Upper lobe of left lung (tissue), 6 donors: ENCODE results near the gene S100A13. TPM values are rescaled to one million over a fixed set of nuclear protein-coding genes. Genes with fewer than 3 reads are reported as not detected.
A peak's percentile ranks its signal among the peaks of the same experiment; 100 is the strongest.

Source experiments
- ATAC-seq, 2 donors: fragments of 200-7000 bp; cut with Tn5 transposase; one replicate each; pipeline ENCODE4 v1.9.1; 2022; ENCODE audit warnings: mild to moderate bottlenecking in 2 of 2, moderate library complexity in 2 of 2; ENCODE audit not compliant: low FRiP score in 2 of 2
- DNase-seq, 2 donors: peaks; one replicate each; pipeline ENCODE4 v3.0.0-alpha.2; 2019 to 2020
- H3K27ac ChIP-seq, 4 donors: fragments of 200-600 bp; sonication (generic); one replicate each; pipeline ENCODE4 v1.5.1; 2016 to 2019
- H3K27me3 ChIP-seq, 4 donors: fragments of 200-600 bp; sonication (generic); one replicate each; pipeline ENCODE4 v1.5.1; 2017 to 2019
- H3K36me3 ChIP-seq, 4 donors: fragments of 200-600 bp; sonication (generic); one replicate each; pipeline ENCODE4 v1.5.1; 2016 to 2019
- H3K4me1 ChIP-seq, 4 donors: fragments of 200-600 bp; sonication (generic); one replicate each; pipeline ENCODE4 v1.5.1; 2018 to 2019
- H3K4me3 ChIP-seq, 4 donors: fragments of 200-600 bp; sonication (generic); one replicate each; pipeline ENCODE4 v1.5.1; 2017 to 2019; ENCODE audit warnings: mild to moderate bottlenecking in 2 of 4, moderate library complexity in 1 of 4
- H3K9me3 ChIP-seq, 4 donors: fragments of 200-600 bp; sonication (generic); one replicate each; pipeline ENCODE4 v1.5.1; 2018 to 2019
- CTCF ChIP-seq, 6 experiments: fragments of 450-650 bp in 4 of 6; fragments of 200-600 bp in 2 of 6; sonication (generic) in 2 of 6; IDR thresholded peaks; one replicate each; pipeline ENCODE4 v1.5.1; 2016 to 2019; ENCODE audit warnings: antibody characterized with exemption in 6 of 6
- EP300 ChIP-seq, 4 donors: sonication (generic); formaldehyde crosslinking; IDR thresholded peaks; one replicate each; pipeline ENCODE4 v1.5.1; 2017; ENCODE audit warnings: antibody characterized with exemption in 4 of 4, control low read depth in 2 of 4
- POLR2A ChIP-seq, 4 donors: fragments of 450-650 bp; IDR thresholded peaks; one replicate each; pipeline ENCODE4 v1.5.1; 2016 to 2017; ENCODE audit warnings: antibody characterized with exemption in 4 of 4, mild to moderate bottlenecking in 2 of 4
- POLR2AphosphoS5 ChIP-seq, 2 donors: sonication (generic); formaldehyde crosslinking; IDR thresholded peaks; one replicate each; pipeline ENCODE4 v1.5.1; 2017; ENCODE audit warnings: antibody characterized with exemption in 2 of 2
- WGBS, 2 donors: methylation state at CpG; one replicate each; pipeline ENCODE4 v1.1.5; 2017 to 2018; 5-methylcytosine and 5-hydroxymethylcytosine counted together
- total RNA-seq, 6 donors: library from RNA; depleted of rRNA in 4 of 6; stranded (reverse); fragments of >200 nt in 4 of 6; gene quantifications; one replicate each; pipeline versions ENCODE4 v1.1.0 to v1.2.1, GENCODE V29; 2016 to 2021
- donor health status: DM: no; HTN: no; CAD: no; lungs with moderate emphysema.
- donor health status: DM: no; HTN: yes; CAD: no; lungs with severe emphysema.

Gene S100A13
- total RNA-seq, 6 donors from 2014 or later = 72.8 to 132 (median 86.3) TPM

- TF ChIP-seq POLR2AphosphoS5 (IDR thresholded peaks at IDR 0.05) (peak; percentile 64 to 87), EP300 (IDR thresholded peaks at IDR 0.05) (no peak), POLR2A (IDR thresholded peaks at IDR 0.05) (peak in 3 of 4 donors; percentile 25 to 84 (median 76)), CTCF (IDR thresholded peaks at IDR 0.05) (no peak)
- Histone ChIP-seq H3K36me3 (peaks cover 0 to 2% (median 0%) of the 10 kb centered on the region in 4 donors), H3K27me3 (no peaks in the 10 kb centered on the region), H3K4me3 (peak within 1 kb of the TSS; percentile 43 to 55 (median 50)), H3K27ac (peak within 1 kb of the TSS; percentile 61 to 99 (median 90)), H3K9me3 (no peaks in the 10 kb centered on the region), H3K4me1 (peaks cover 51 to 85% (median 68%) of the 10 kb centered on the region in 4 donors)
- WGBS, 2 donors = 48 to 58% methylated on average over 3 to 9 of the region's 9 CpGs
- DNase-seq (peak; percentile 87 to 88), ATAC-seq (peak; percentile 72 to 79)
Measured at GRCh38 chr1:153612755-153613331, 14.5 kb downstream of the S100A13 start, which contains the start of gene S100A16. S100A16 (minus strand) TSS chr1:153613137; CDS start chr1:153608151, 4,986 bp downstream.

- peaks cover 50 to 86% (median 67%) of the 10 kb centered on the region in 4 donors for H3K4me1 ChIP-seq
- DNase-seq = no peak
- H3K9me3 ChIP-seq = no peaks in the 10 kb centered on the region
- peak overlapping the region; percentile 61 to 99 (median 90) for H3K27ac ChIP-seq
- ATAC-seq = no peak
- peaks cover 0 to 8% (median 3%) of the 10 kb centered on the region in 4 donors for H3K36me3 ChIP-seq
- H3K27me3 ChIP-seq = no peaks in the 10 kb centered on the region
- H3K4me3 ChIP-seq = peak overlapping the region; percentile 43 to 55 (median 50)
- TF ChIP-seq CTCF (IDR thresholded peaks at IDR 0.05) = no peak
- TF ChIP-seq EP300 (IDR thresholded peaks at IDR 0.05) = no peak
- no peak for TF ChIP-seq POLR2A (IDR thresholded peaks at IDR 0.05)
- TF ChIP-seq POLR2AphosphoS5 (IDR thresholded peaks at IDR 0.05) = no peak
- WGBS, 2 donors = 71% methylated on average over 10 to 11 of the region's 11 CpGs
Measured at GRCh38 chr1:153612111-153612754, 15.1 kb downstream of the S100A13 start.

- Histone ChIP-seq H3K9me3 (no peaks in the 10 kb centered on the region), H3K4me1 (peaks cover 45 to 83% (median 62%) of the 10 kb centered on the region in 4 donors), H3K4me3 (peak overlapping the region; percentile 4 to 55 (median 46)), H3K27ac (peak overlapping the region; percentile 86 to 99 (median 96)), H3K27me3 (no peaks in the 10 kb centered on the region), H3K36me3 (peaks cover 0 to 17% (median 11%) of the 10 kb centered on the region in 4 donors)
- ATAC-seq (no peak), DNase-seq (no peak)
- no peak for TF ChIP-seq POLR2AphosphoS5 (IDR thresholded peaks at IDR 0.05)
- 79 to 80% methylated on average over 1 of the region's 1 CpG for WGBS, 2 donors
Measured at GRCh38 chr1:153611356-153611755, 15.9 kb downstream of the S100A13 start.

GRCh38 chr1:153610811-153611301 lies 16.4 kb downstream of the S100A13 start:
- Histone ChIP-seq H3K27me3 (no peaks in the 10 kb centered on the region), H3K4me1 (peaks cover 40 to 78% (median 58%) of the 10 kb centered on the region in 4 donors), H3K36me3 (peaks cover 0 to 20% (median 11%) of the 10 kb centered on the region in 4 donors), H3K9me3 (no peaks in the 10 kb centered on the region), H3K4me3 (peak overlapping the region in 1 of 4 donors; percentile 49), H3K27ac (peak overlapping the region; percentile 86 to 99 (median 96))
- no peak for DNase-seq
- 71 to 72% methylated on average over 1 to 4 of the region's 7 CpGs for WGBS, 2 donors
- peak in 1 of 2 donors; percentile 16 for ATAC-seq
- TF ChIP-seq CTCF (IDR thresholded peaks at IDR 0.05) (no peak), POLR2A (IDR thresholded peaks at IDR 0.05) (no peak), EP300 (IDR thresholded peaks at IDR 0.05) (no peak), POLR2AphosphoS5 (IDR thresholded peaks at IDR 0.05) (no peak)

GRCh38 chr1:153610334-153610733 lies 17.0 kb downstream of the S100A13 start:
- no peaks in the 10 kb centered on the region for H3K27me3 ChIP-seq
- H3K36me3 ChIP-seq = peaks cover 0 to 25% (median 11%) of the 10 kb centered on the region in 4 donors
- DNase-seq = no peak
- H3K4me1 ChIP-seq = peaks cover 38 to 74% (median 58%) of the 10 kb centered on the region in 4 donors
- peak overlapping the region; percentile 86 to 99 (median 96) for H3K27ac ChIP-seq
- ATAC-seq = no peak
- peak overlapping the region in 1 of 4 donors; percentile 49 for H3K4me3 ChIP-seq
- TF ChIP-seq POLR2A (IDR thresholded peaks at IDR 0.05) (no peak), CTCF (IDR thresholded peaks at IDR 0.05) (no peak), EP300 (IDR thresholded peaks at IDR 0.05) (no peak), POLR2AphosphoS5 (IDR thresholded peaks at IDR 0.05) (no peak)
- WGBS, 2 donors = 19 to 61% methylated on average over 2 to 4 of the region's 4 CpGs
- H3K9me3 ChIP-seq = no peaks in the 10 kb centered on the region
